ENCODE results near the gene DHRS7B. TPM values are rescaled to one million over a fixed set of nuclear protein-coding genes. Genes with fewer than 3 reads are reported as not detected.
"Not testable (repeated sequence)": the region's sequence is repeated elsewhere in the genome, so short reads cannot be mapped to it uniquely, and the experiment has no call there.

DHRS7B gene
- total RNA-seq, 1 donor from 2014 or later, result 20.2 TPM

DNA sequence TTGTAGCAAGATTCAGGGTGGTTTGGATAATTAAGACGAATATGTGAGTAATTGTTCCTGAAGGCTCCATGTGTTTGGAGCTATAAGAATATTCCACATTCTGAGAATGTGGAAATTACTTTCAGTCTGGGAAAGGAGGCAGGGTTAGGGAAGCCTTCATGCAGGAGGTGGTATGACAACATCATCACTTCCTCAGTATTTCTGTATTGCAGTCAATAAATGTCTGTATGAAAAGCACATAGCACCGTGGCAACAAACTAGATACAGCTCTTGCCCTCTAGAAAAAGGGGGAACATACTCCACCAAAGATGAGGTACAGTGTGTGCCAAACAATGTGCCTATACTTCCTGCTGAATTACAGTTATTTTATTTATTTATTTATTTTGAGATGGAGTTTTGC lies 26.1 kb upstream of the DHRS7B start:
- no peak for DNase-seq (ENCODE audit: low spot score)
- peaks cover 15% of the 10 kb centered on the region for H3K4me1 Mint-ChIP-seq (ENCODE audit: low read depth)
- H3K27ac Mint-ChIP-seq (ENCODE audit: unreplicated experiment), result no peak overlapping the region
- TF ChIP-seq CTCF (IDR thresholded peaks at IDR 0.05), result no peak
- H3K4me3 Mint-ChIP-seq (ENCODE audit: unreplicated experiment), result no peak overlapping the region
- no peaks in the 10 kb centered on the region for H3K9me3 Mint-ChIP-seq (ENCODE audit: low read depth)
- no peaks in the 10 kb centered on the region for H3K36me3 Mint-ChIP-seq (ENCODE audit: low read depth)
- peaks cover 2% of the 10 kb centered on the region for H3K27me3 Mint-ChIP-seq (ENCODE audit: low read depth)

- H3K27me3 Mint-ChIP-seq (ENCODE audit: low read depth), result peaks cover 15% of the 10 kb centered on the region
- peaks cover 3% of the 10 kb centered on the region for H3K4me1 Mint-ChIP-seq (ENCODE audit: low read depth)
- no peak for TF ChIP-seq CTCF (IDR thresholded peaks at IDR 0.05)
- H3K27ac Mint-ChIP-seq (ENCODE audit: unreplicated experiment), result no peak overlapping the region
- no peak overlapping the region for H3K4me3 Mint-ChIP-seq (ENCODE audit: unreplicated experiment)
- H3K9me3 Mint-ChIP-seq (ENCODE audit: low read depth), result no peaks in the 10 kb centered on the region
- H3K36me3 Mint-ChIP-seq (ENCODE audit: low read depth), result no peaks in the 10 kb centered on the region
- no peak for DNase-seq (ENCODE audit: low spot score)
These were observed 22.2 kb upstream of the DHRS7B start for GRCh38 chr17:21104608-21105007.

- peaks cover 15% of the 10 kb centered on the region for H3K27me3 Mint-ChIP-seq (ENCODE audit: low read depth)
- H3K4me1 Mint-ChIP-seq (ENCODE audit: low read depth), result no peaks in the 10 kb centered on the region
- no peak for DNase-seq (ENCODE audit: low spot score)
- no peak overlapping the region for H3K4me3 Mint-ChIP-seq (ENCODE audit: unreplicated experiment)
- H3K36me3 Mint-ChIP-seq (ENCODE audit: low read depth), result no peaks in the 10 kb centered on the region
- H3K27ac Mint-ChIP-seq (ENCODE audit: unreplicated experiment), result no peak overlapping the region
- no peaks in the 10 kb centered on the region for H3K9me3 Mint-ChIP-seq (ENCODE audit: low read depth)
- TF ChIP-seq CTCF (IDR thresholded peaks at IDR 0.05), result no peak
These were observed 21.5 kb upstream of the DHRS7B start for GRCh38 chr17:21105064-21105894.

- Mint-ChIP-seq H3K27me3 (ENCODE audit: low read depth) (peaks cover 18% of the 10 kb centered on the region), H3K27ac (ENCODE audit: unreplicated experiment) (no peak overlapping the region), H3K4me3 (ENCODE audit: unreplicated experiment) (no peak overlapping the region), H3K4me1 (ENCODE audit: low read depth) (no peaks in the 10 kb centered on the region), H3K9me3 (ENCODE audit: low read depth) (no peaks in the 10 kb centered on the region), H3K36me3 (ENCODE audit: low read depth) (no peaks in the 10 kb centered on the region)
- no peak for TF ChIP-seq CTCF (IDR thresholded peaks at IDR 0.05)
- DNase-seq (ENCODE audit: low spot score), result no peak
These were observed 20.4 kb upstream of the DHRS7B start for GRCh38 chr17:21106316-21106715.

DNA sequence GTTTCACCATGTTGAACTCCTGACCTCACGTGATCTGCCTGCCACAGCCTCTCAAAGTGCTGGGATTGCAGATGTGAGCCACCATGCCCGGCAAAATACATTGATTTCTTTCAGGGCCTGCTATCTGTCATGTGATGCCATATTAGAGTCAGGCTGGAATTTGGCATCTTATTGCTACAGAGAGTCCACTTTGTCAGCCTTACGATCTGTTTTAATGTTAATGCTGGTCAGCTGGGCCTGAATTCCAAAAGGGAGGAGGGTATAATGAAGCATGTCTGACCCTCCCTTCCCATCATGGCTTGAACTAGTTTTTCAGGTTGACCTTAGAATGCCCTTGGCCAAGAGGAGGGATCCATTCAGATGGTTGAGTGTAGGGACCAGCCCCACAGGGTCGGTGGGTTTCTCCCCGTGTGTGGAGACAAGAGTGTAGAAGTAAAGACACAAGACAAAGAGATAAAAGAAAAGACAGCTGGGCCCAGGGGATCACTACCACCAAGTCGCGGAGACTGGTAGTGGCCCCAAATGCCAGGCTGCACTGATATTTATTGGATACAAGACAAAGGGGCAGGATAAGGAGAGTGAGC lies 19.6 kb upstream of the DHRS7B start:
- not testable (repeated sequence) for DNase-seq (ENCODE audit: low spot score); H3K4me1 Mint-ChIP-seq (ENCODE audit: low read depth); H3K36me3 Mint-ChIP-seq (ENCODE audit: low read depth); H3K4me3 Mint-ChIP-seq (ENCODE audit: unreplicated experiment); H3K9me3 Mint-ChIP-seq (ENCODE audit: low read depth); H3K27ac Mint-ChIP-seq (ENCODE audit: unreplicated experiment)
- peaks cover 18% of the 10 kb centered on the region for H3K27me3 Mint-ChIP-seq (ENCODE audit: low read depth)
